SU-DHL-6 (cell line): ENCODE measurements around the gene RNF31.

Experiments
- H2AFZ ChIP-seq: fragments of 200-600 bp; sonication (generic); 2 replicates; pipeline ENCODE4 v1.6.1; 2014; ENCODE audit warnings: low read depth, mild to moderate bottlenecking, moderate library complexity, mixed read lengths, antibody characterized with exemption, low read length; ENCODE audit not compliant: severe bottlenecking
- H3F3A ChIP-seq: fragments of 200-600 bp; shearing (Covaris generic); 2 replicates; pipeline ENCODE4 v1.6.0; 2016; ENCODE audit warnings: antibody characterized with exemption, mild to moderate bottlenecking; ENCODE audit not compliant: insufficient read depth
- H3K27ac ChIP-seq: fragments of 200-600 bp; sonication (generic); 2 replicates; pipeline ENCODE4 v1.5.1; 2016; ENCODE audit warnings: low read depth, mild to moderate bottlenecking, low read length, moderate library complexity, mixed read lengths
- H3K27me3 ChIP-seq: fragments of 200-600 bp; sonication (generic), shearing (Covaris generic); 2 replicates; pipeline ENCODE4 v1.6.0; 2014; ENCODE audit warnings: mild to moderate bottlenecking, low read length
- H3K36me3 ChIP-seq: fragments of 200-600 bp; sonication (generic); 2 replicates; pipeline ENCODE4 v1.6.1; 2014; ENCODE audit warnings: mild to moderate bottlenecking, low read length, mixed read lengths
- H3K4me2 ChIP-seq: fragments of 300-600, 200-600 bp; shearing (Covaris generic), sonication (generic); 2 replicates; pipeline ENCODE4 v1.6.0; 2014; ENCODE audit warnings: low read length, low read depth, mild to moderate bottlenecking; ENCODE audit not compliant: poor library complexity, severe bottlenecking
- H3K4me3 ChIP-seq: fragments of 200-600 bp; sonication (generic); 2 replicates; pipeline ENCODE4 v1.5.1; 2014; ENCODE audit warnings: antibody characterized with exemption, low read length, mild to moderate bottlenecking, mixed read lengths; ENCODE audit not compliant: insufficient read depth, poor library complexity, severe bottlenecking
- H3K79me2 ChIP-seq: fragments of 200-600 bp; sonication (generic); 2 replicates; pipeline ENCODE4 v1.6.1; 2014; ENCODE audit warnings: mild to moderate bottlenecking, low read length, moderate library complexity; ENCODE audit not compliant: insufficient read depth
- H3K9ac ChIP-seq: fragments of 200-600 bp; sonication (generic); 2 replicates; pipeline ENCODE4 v1.7.0; 2014; ENCODE audit warnings: mild to moderate bottlenecking, low read length
- H3K9me2 ChIP-seq: fragments of 200-600 bp; sonication (generic); replicated peaks from 2 replicates; pipeline ENCODE4 v1.6.1; 2014; ENCODE audit warnings: low read length; ENCODE audit not compliant: insufficient read depth
- H3K9me3 ChIP-seq: fragments of 200-600 bp; sonication (generic); 2 replicates; pipeline ENCODE4 v1.6.1; 2014; ENCODE audit warnings: low read length, mixed read lengths; ENCODE audit not compliant: insufficient read depth
- H4K20me1 ChIP-seq: fragments of 200-600 bp; sonication (generic); 2 replicates; pipeline ENCODE4 v1.6.1; 2014; ENCODE audit warnings: low read depth, mild to moderate bottlenecking, antibody characterized with exemption, low read length, moderate library complexity, mixed read lengths
- CTCF ChIP-seq: fragments of 200-600 bp; sonication (generic); IDR thresholded peaks from one replicate; pipeline ENCODE4 v1.5.1; 2017; ENCODE audit warnings: antibody characterized with exemption, mild to moderate bottlenecking, low read length, moderate library complexity; ENCODE audit not compliant: insufficient read depth, poor library complexity, severe bottlenecking
- EZH2phosphoT487 ChIP-seq: fragments of 200-600 bp; sonication (generic), shearing (Covaris generic); conservative IDR thresholded peaks from 2 replicates; pipeline ENCODE4 v1.6.1; 2018; ENCODE audit warnings: mild to moderate bottlenecking, antibody characterized with exemption, low read length, moderate library complexity, mixed read lengths

Gene RNF31

GRCh38 chr14:24207625-24208024 is 60.3 kb downstream of the RNF31 start:
- no peaks in the 10 kb centered on the region for H3K36me3 ChIP-seq
- no peaks in the 10 kb centered on the region for H3K27me3 ChIP-seq
- no peak overlapping the region for H3K9ac ChIP-seq
- H2AFZ ChIP-seq, result no peak overlapping the region
- no peaks in the 10 kb centered on the region for H4K20me1 ChIP-seq
- H3K27ac ChIP-seq, result no peak overlapping the region
- no peak overlapping the region for H3K4me2 ChIP-seq
- H3K79me2 ChIP-seq, result no peaks in the 10 kb centered on the region
- TF ChIP-seq CTCF (no peak), EZH2phosphoT487 (no peak)
- H3K9me2 ChIP-seq, result no peaks in the 10 kb centered on the region
- H3K9me3 ChIP-seq, result no peaks in the 10 kb centered on the region
- H3K4me3 ChIP-seq, result no peak overlapping the region
- H3F3A ChIP-seq, result peaks cover 6% of the 10 kb centered on the region; the same call in 1 of the 2 replicates
